ENCODE measurements around the gene NRK.

The NRK gene

GRCh38 chrX:105820247-105820646 lies 2.1 kb upstream of the NRK start:
- no peak for TF ChIP-seq CTCF (IDR thresholded peaks at IDR 0.05)

- TF ChIP-seq CTCF (IDR thresholded peaks at IDR 0.05): no peak
Observed at GRCh38 chrX:105821471-105822121, 743 bp upstream of the NRK start.

- no peak for TF ChIP-seq CTCF (IDR thresholded peaks at IDR 0.05)
Observed at GRCh38 chrX:105823092-105823455, 735 bp downstream of the NRK start.

- no peak for TF ChIP-seq CTCF (IDR thresholded peaks at IDR 0.05)
Observed at GRCh38 chrX:105829011-105829410, 6.7 kb downstream of the NRK start.

GRCh38 chrX:105837232-105837631 lies 14.9 kb downstream of the NRK start:
- TF ChIP-seq CTCF (IDR thresholded peaks at IDR 0.05): no peak

- TF ChIP-seq CTCF (IDR thresholded peaks at IDR 0.05): no peak
Observed at GRCh38 chrX:105845631-105846030, 23.3 kb downstream of the NRK start.

GRCh38 chrX:105865709-105866108 lies 43.4 kb downstream of the NRK start:
- no peak for TF ChIP-seq CTCF (IDR thresholded peaks at IDR 0.05)

- no peak for TF ChIP-seq CTCF (IDR thresholded peaks at IDR 0.05)
Observed at GRCh38 chrX:105869701-105870100, 47.4 kb downstream of the NRK start.

Measured in LNCAP (cell line).